Measurements from ENCODE around the gene IL22RA2. TPM values are rescaled to one million over a fixed set of nuclear protein-coding genes. Genes with fewer than 3 reads are reported as not detected.
"Not testable (repeated sequence)": the region's sequence is repeated elsewhere in the genome, so short reads cannot be mapped to it uniquely, and the experiment has no call there.

IL22RA2 gene
- total RNA-seq, 1 experiment from 2014 or later, result not detected

GRCh38 chr6:137210903-137211302 lies 37.5 kb upstream of the IL22RA2 start:
- H3K4me3 ChIP-seq (ENCODE audit: low read depth, low read length, poor library complexity, severe bottlenecking), result no peak overlapping the region
- H3K36me3 ChIP-seq (ENCODE audit: insufficient read depth, low read length, poor library complexity, severe bottlenecking), result no peaks in the 10 kb centered on the region
- no peaks in the 10 kb centered on the region for H3K9me3 ChIP-seq (ENCODE audit: low read depth, low read length, poor library complexity, severe bottlenecking)
- no peaks in the 10 kb centered on the region for H3K4me1 ChIP-seq (ENCODE audit: insufficient read depth, low read length, poor library complexity, severe bottlenecking)
- no TSS peak for BruUV-seq (replicated peaks)
- CTCF ChIA-PET, result no interaction called here
- H3K27ac ChIP-seq (ENCODE audit: low read depth, low read length, poor library complexity, severe bottlenecking), result no peak overlapping the region
- intact Hi-C loops (cut with micrococcal nuclease; ENCODE audit: unreplicated experiment), result no loop called here
- POLR2A ChIA-PET (ENCODE audit: low non-redundant PET), result no interaction called here
- TF ChIP-seq, protein P1, sequence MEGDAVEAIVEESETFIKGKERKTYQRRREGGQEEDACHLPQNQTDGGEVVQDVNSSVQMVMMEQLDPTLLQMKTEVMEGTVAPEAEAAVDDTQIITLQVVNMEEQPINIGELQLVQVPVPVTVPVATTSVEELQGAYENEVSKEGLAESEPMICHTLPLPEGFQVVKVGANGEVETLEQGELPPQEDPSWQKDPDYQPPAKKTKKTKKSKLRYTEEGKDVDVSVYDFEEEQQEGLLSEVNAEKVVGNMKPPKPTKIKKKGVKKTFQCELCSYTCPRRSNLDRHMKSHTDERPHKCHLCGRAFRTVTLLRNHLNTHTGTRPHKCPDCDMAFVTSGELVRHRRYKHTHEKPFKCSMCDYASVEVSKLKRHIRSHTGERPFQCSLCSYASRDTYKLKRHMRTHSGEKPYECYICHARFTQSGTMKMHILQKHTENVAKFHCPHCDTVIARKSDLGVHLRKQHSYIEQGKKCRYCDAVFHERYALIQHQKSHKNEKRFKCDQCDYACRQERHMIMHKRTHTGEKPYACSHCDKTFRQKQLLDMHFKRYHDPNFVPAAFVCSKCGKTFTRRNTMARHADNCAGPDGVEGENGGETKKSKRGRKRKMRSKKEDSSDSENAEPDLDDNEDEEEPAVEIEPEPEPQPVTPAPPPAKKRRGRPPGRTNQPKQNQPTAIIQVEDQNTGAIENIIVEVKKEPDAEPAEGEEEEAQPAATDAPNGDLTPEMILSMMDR (conservative IDR thresholded peaks at IDR 0.05; ENCODE audit: low read depth, low read length), result no peak
- TF ChIP-seq EZH2 (IDR thresholded peaks at IDR 0.05; ENCODE audit: borderline replicate concordance, low read depth, low read length, poor library complexity, severe bottlenecking), result no peak
- DNase-seq (ENCODE audit: low spot score), result no peak
- H3K27me3 ChIP-seq (replicated peaks; ENCODE audit: insufficient read depth, low read depth, low read length, poor library complexity), result no peaks in the 10 kb centered on the region

DNA sequence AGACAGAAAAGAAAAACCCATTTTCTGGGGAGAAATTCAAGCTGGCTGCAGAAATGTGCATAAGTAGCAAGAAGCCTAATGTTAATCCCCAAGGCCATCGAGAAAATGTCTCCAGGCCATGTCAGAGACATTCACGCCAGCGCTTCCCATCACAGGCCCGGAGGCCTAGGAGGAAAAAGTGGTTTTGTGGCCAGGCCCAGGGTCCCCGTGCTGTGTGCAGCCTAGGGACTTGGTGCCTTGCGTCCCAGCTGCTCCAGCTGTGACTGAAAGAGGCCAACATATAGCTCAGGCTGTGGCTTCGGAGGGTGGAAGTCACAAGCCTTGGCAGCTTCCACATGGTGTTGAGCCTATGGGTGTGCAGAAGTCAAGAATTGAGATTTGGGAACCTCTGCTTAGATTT lies 34.8 kb upstream of the IL22RA2 start:
- POLR2A ChIA-PET (ENCODE audit: low non-redundant PET), result no interaction called here
- Histone ChIP-seq H3K36me3 (ENCODE audit: insufficient read depth, low read length, poor library complexity, severe bottlenecking) (peaks cover 14% of the 10 kb centered on the region), H3K9me3 (ENCODE audit: low read depth, low read length, poor library complexity, severe bottlenecking) (no peaks in the 10 kb centered on the region), H3K27me3 (replicated peaks; ENCODE audit: insufficient read depth, low read depth, low read length, poor library complexity) (no peaks in the 10 kb centered on the region), H3K27ac (ENCODE audit: low read depth, low read length, poor library complexity, severe bottlenecking) (no peak overlapping the region), H3K4me1 (ENCODE audit: insufficient read depth, low read length, poor library complexity, severe bottlenecking) (no peaks in the 10 kb centered on the region), H3K4me3 (ENCODE audit: low read depth, low read length, poor library complexity, severe bottlenecking) (no peak overlapping the region)
- no TSS peak for BruUV-seq (replicated peaks)
- CTCF ChIA-PET, result no interaction called here
- no peak for TF ChIP-seq EZH2 (IDR thresholded peaks at IDR 0.05; ENCODE audit: borderline replicate concordance, low read depth, low read length, poor library complexity, severe bottlenecking)
- TF ChIP-seq, protein P1 (conservative IDR thresholded peaks at IDR 0.05; ENCODE audit: low read depth, low read length), result no peak
- no peak for DNase-seq (ENCODE audit: low spot score)
- intact Hi-C loops (cut with micrococcal nuclease; ENCODE audit: unreplicated experiment), result no loop called here

- H3K27me3 ChIP-seq (replicated peaks; ENCODE audit: insufficient read depth, low read depth, low read length, poor library complexity); H3K9me3 ChIP-seq (ENCODE audit: low read depth, low read length, poor library complexity, severe bottlenecking); intact Hi-C loops (cut with micrococcal nuclease; ENCODE audit: unreplicated experiment); DNase-seq (ENCODE audit: low spot score); POLR2A ChIA-PET (ENCODE audit: low non-redundant PET); H3K27ac ChIP-seq (ENCODE audit: low read depth, low read length, poor library complexity, severe bottlenecking); H3K4me1 ChIP-seq (ENCODE audit: insufficient read depth, low read length, poor library complexity, severe bottlenecking); BruUV-seq (replicated peaks); CTCF ChIA-PET; H3K4me3 ChIP-seq (ENCODE audit: low read depth, low read length, poor library complexity, severe bottlenecking): not testable (repeated sequence)
- H3K36me3 ChIP-seq (ENCODE audit: insufficient read depth, low read length, poor library complexity, severe bottlenecking), result peaks cover 22% of the 10 kb centered on the region
Observed at GRCh38 chr6:137207457-137207856, 34.0 kb upstream of the IL22RA2 start.

GRCh38 chr6:137206577-137206976 lies 33.1 kb upstream of the IL22RA2 start:
- POLR2A ChIA-PET (ENCODE audit: low non-redundant PET), result no interaction called here
- Histone ChIP-seq H3K9me3 (ENCODE audit: low read depth, low read length, poor library complexity, severe bottlenecking) (no peaks in the 10 kb centered on the region), H3K4me3 (ENCODE audit: low read depth, low read length, poor library complexity, severe bottlenecking) (no peak overlapping the region), H3K27me3 (replicated peaks; ENCODE audit: insufficient read depth, low read depth, low read length, poor library complexity) (no peaks in the 10 kb centered on the region), H3K4me1 (ENCODE audit: insufficient read depth, low read length, poor library complexity, severe bottlenecking) (no peaks in the 10 kb centered on the region), H3K36me3 (ENCODE audit: insufficient read depth, low read length, poor library complexity, severe bottlenecking) (peaks cover 22% of the 10 kb centered on the region), H3K27ac (ENCODE audit: low read depth, low read length, poor library complexity, severe bottlenecking) (no peak overlapping the region)
- intact Hi-C loops (cut with micrococcal nuclease; ENCODE audit: unreplicated experiment), result no loop called here
- no peak for DNase-seq (ENCODE audit: low spot score)
- TF ChIP-seq EZH2 (IDR thresholded peaks at IDR 0.05; ENCODE audit: borderline replicate concordance, low read depth, low read length, poor library complexity, severe bottlenecking), result no peak
- TF ChIP-seq, protein P1 (conservative IDR thresholded peaks at IDR 0.05; ENCODE audit: low read depth, low read length), result no peak
- CTCF ChIA-PET, result no interaction called here
- no TSS peak for BruUV-seq (replicated peaks)
